HG02970 (cell line): ENCODE data around the gene AKT1.

Experiments used
- ATAC-seq: cut with Tn5 transposase; IDR thresholded peaks from one replicate; pipeline ENCODE4 v1.9.1; 2021; ENCODE audit warnings: mild to moderate bottlenecking, moderate library complexity, moderate number of reproducible peaks; ENCODE audit not compliant: unreplicated experiment, low FRiP score

The AKT1 gene

GRCh38 chr14:104787736-104788135 is 7.8 kb downstream of the AKT1 start:
- no peak for ATAC-seq

DNA sequence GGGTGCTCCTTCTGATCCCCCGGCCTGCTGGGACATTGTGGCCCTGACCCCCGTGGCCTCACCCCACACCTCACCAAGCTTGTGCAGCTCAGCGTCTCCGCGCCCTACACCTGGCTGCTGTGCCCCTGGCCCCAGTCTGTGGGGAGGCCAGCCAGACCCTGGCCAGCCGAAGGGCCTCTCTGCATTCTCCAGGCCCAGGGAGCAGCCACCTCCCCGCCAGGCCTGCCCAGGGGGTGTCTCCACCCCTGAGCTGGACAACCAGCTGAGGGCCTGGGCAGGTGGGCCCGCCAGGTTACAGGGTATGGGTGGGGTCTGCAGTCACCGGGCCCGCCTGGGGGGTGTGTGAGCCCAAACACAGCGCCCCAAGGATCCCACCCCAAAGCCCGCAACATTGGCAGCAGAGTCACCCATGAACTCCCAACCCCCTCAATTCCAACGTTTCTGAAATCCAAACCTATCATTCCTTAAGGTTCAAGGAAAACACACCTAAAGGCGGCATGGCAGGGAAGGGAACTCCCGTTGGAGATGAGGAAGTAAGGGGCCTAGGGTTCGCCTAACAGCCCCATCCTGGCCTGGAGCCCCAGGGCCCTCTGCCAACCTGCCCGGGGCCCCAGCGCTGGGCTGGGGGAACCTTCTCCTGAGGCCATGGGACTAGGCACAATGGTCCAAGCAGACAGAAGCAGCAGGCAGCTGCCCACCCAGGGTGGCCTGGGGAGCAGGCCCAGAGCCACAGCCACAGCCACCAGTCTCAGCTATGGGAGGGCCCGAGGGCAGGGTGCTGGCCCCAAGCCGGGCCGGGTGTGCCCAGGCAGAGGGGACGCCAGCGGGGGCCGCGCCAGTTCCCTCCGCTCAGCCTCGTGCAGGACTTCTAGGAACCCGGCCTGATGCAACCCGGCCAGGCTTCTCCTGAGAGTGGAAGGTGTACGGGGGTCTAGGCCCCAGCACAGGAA is 8.5 kb downstream of the AKT1 start:
- ATAC-seq: no peak

- ATAC-seq: no peak
Measured at GRCh38 chr14:104786091-104786586, 9.4 kb downstream of the AKT1 start.

GRCh38 chr14:104785708-104786080 is 9.9 kb downstream of the AKT1 start:
- no peak for ATAC-seq

GRCh38 chr14:104784846-104785707 is 10.5 kb downstream of the AKT1 start:
- ATAC-seq: no peak

GRCh38 chr14:104784218-104784568 is 11.4 kb downstream of the AKT1 start:
- ATAC-seq: no peak

DNA sequence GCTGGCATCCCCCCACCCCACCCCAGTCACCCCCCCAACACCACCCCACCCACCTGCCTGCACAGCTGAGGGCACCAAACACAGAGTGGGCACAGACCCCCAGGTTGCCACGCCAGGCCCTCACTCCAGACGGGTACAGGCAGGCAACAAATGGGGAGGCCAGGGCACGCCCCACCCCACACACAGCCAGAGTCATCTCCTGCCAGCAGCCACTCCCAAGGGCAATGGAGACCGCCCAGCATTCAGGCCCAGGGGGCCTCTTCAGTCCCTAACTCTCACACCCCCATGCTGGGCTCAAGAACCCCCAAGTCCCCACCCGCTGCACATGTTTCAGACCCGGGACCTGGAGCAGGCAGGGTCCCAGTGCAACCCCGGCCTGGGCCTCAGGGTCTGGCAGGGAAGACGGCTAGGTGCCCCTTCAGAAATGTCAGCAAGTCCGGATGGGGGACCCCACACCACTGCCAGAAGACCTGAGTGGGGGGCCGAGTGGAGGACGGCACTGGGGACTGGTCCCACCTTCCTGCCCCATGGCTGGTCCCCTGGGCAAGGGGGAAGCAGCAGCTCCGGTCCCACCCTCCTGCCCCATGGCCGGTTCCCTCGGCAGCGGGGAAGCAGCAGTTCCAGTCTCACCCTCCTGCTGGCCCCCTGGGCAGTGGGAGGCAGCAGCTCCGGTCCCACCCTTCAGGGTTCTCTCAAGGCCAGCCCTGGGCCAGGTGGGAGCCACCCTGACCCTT is 11.9 kb downstream of the AKT1 start:
- ATAC-seq: no peak

- ATAC-seq: no peak
Measured at GRCh38 chr14:104782808-104783139, 12.8 kb downstream of the AKT1 start.

GRCh38 chr14:104782086-104782807 is 13.3 kb downstream of the AKT1 start:
- no peak for ATAC-seq

GRCh38 chr14:104781271-104782077 is 14.1 kb downstream of the AKT1 start:
- ATAC-seq: no peak

GRCh38 chr14:104780513-104781030 is 15.0 kb downstream of the AKT1 start:
- ATAC-seq: no peak

- ATAC-seq: no peak
Measured at GRCh38 chr14:104779776-104780512, 15.6 kb downstream of the AKT1 start.

- no peak for ATAC-seq
Measured at GRCh38 chr14:104778694-104779331, 16.7 kb downstream of the AKT1 start.

DNA sequence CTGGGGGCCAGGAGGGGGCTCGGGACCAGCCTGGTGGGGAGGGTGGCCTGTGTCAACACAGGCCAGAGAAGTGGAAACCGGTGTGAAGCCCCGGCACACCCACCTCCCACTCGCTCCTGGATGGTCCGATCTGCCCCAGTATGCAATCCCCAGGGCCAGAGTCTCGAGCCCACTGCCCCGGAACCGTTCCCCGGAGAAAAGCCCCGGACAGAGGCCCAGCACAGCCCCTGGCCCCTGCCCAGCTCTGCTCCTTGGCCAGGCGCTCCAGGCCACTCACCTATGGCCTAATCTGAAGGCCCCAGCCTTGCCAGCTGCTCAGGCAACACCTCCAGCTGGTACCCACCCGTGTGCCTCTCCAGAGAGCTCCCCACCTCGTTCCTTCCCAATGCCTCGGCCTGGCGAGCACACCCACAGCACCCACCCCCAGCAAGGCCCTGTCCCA is 17.7 kb downstream of the AKT1 start:
- ATAC-seq: no peak

DNA sequence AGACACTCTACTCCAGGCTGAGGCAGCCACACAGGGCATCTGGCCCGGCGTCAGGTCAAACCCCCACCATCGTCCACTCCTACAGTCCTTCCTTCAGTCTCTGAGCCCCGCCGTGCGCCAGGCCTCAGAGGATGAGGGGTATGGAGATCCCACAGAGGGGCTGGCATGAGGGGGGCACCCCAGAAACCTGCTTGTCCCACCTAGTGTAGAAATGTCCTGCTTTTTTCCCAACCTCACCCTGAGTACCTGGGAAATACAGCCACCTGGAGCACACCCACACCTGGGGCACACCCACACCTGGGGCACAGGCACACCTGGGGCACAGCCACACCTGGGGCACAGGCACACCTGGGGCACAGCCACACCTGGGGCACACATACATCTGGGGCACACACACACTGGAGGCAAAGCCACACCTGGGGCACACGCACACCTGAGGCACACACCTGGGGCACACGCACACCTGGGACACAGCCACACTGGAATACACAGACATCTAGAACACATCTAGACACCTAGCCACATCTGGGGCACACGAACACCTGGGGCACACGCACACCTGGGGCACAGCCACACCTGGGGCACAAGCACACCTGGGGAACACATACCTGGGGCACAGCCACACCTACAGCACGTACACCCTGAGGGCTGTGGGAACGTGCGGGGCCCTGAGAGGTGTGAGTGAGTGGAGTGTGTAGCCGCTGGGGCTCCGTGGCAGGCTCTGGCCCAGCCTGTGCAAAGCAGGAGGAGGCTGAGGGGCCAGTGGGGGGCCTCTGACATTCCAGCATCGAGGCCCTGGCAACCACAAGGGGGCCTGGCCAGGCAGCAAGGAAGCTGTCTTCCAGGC is 18.4 kb downstream of the AKT1 start:
- no peak for ATAC-seq

DNA sequence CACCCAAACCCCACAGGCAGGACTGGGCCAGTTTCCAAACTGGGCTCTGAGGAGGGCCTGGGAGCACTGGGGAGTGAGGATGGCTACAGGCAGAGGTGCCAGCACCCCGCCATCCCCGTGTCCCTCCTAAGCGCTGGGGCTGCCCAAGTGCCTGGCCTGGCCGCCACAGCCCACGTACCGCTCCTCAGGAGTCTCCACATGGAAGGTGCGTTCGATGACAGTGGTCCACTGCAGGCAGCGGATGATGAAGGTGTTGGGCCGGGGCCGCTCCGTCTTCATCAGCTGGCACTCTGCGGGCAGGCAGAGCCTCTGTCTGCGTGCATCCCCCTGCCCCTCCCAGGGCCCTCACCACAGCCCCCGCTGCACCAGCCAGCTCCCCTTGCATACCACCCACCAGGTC is 19.1 kb downstream of the AKT1 start:
- no peak for ATAC-seq

DNA sequence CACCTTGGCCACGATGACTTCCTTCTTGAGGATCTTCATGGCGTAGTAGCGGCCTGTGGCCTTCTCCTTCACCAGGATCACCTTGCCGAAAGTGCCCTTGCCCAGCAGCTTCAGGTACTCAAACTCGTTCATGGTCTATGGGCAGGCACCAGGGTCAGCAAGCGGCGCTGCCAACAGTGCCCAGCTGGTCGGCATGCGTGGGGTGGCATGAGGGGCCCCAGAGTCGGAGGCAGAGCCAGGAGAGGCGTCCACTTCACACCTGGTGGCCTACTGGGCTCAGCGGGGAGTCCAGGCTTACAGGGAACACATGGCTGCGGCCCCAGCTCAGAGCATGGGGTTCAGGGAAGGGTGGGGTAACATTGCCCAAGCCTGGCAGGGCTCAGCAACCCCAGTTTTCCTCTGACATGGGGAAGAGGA is 20.5 kb downstream of the AKT1 start:
- ATAC-seq: no peak
